Measurements from ENCODE around the gene SETD5. TPM values are rescaled to one million over a fixed set of nuclear protein-coding genes. Genes with fewer than 3 reads are reported as not detected.

Gene SETD5
- total RNA-seq, 2 donors from 2014 or later: 78.6 to 102 TPM

DNA sequence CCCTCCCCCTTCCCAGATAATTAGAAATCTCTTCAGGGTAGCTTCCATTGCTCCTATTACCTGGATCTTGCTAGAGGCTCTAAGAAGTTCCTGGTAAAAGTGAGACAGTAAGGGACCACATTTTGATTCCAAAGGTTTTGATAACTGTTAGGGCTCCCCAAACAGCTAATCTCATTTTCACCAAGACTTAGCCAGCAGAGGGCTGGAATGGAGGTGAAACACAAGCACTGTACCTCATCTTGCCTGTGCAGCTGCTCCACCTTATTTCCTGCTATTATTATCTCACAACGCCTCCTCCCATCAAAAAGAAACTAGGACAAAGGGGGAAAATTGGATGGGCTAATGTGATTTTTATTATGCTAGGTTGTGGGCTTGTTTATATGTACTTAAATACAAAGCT, 7.3 kb downstream of the SETD5 start:
- intact Hi-C loops (cut with DNase I, micrococcal nuclease): no loop called here
- no peak for DNase-seq
- ATAC-seq: no peak

DNA sequence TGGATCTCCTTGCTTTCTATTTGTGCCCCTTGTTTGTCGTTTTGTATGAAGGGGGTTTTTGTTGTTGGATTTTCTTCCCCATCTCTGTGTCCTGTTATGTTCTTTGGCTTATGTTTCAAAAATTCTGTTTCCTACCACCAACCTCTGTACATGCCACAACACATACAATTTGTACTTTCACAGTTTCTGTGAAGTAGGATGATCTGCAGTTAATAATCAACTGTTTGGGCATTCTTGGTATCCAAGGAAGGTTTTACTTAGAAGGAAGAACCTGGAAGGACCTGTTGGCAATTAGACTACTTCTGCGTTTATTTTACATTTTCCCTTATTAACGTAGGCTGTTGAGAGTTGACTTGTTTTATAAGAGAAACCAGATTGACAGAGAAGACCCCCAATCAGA, 8.3 kb downstream of the SETD5 start:
- intact Hi-C loops (cut with DNase I, micrococcal nuclease): no loop called here
- no peak for ATAC-seq
- no peak for DNase-seq

DNA sequence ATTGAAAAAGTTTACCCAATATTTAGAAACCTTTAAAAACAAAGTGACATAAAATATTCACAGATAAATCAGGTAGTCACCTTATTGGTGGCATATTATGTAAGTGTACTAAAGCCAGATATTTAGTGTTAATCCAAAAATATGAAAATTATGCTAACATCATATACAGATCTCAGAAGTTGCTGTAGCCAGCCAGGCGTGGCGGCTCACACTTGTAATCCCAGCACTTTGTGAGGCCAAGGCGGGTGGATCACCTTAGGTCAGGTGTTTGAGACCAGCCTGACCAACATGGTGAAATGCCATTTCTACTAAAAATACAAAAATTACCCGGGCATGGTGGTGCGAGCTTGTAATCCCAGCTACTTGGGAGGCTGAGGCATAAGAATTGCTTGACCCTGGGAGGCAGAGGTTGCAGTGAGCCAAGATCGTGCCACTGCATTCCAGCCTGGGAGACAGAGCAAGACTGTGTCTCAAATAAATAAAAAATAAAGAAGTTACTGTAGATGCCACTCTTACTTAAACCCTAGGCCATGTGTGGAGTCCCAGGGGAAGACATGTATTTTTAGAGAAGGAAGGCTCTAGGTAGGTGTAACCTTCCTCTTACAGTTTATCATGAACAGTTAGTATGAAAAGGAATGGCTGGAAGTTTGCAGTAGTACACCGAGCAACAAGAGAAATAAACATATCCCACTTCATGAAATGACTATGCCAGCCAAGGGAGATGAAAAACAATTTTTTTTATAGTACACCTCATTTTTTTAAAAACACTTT, 9.6 kb downstream of the SETD5 start:
- DNase-seq: no peak
- no peak for ATAC-seq
- intact Hi-C loops (cut with DNase I, micrococcal nuclease): no loop called here

DNA sequence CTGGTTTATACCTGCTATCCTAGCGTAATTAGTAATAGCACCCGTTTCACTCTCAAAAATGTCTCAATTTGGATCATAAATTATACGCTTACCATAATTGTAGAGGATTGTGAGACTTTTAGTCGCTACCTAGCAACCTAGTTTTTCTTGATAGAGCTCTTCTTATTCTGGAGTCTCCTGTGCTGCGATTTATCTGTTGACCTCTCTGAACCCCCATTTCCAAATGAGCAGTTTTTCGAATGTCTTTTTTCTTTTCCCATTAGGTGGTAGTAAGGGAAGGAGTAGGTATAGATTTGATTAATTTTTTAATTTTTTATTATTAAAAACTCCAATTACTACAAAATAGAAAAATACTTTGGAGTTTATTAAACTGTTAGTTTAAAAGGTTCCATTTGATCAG, 10.6 kb downstream of the SETD5 start:
- no peak for ATAC-seq
- intact Hi-C loops (cut with DNase I, micrococcal nuclease): no loop called here

DNA sequence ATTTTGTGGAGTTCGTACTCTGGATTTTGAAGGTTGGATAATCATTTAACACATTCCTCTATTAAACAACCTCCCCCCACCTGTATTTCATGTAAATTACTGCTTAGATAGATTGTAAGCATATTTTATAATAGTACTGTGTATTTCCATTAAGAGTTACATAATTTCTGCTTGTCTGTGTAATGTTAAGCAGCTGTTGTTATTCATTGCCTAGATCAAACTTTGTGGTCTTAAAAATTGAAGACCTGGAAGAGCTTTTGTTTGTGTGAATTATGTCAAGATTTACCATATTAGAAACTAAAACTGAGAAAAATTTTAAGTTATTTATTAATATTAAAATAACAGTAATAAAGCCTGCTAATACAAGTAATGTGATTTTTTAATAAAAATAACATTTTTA, 11.1 kb downstream of the SETD5 start:
- intact Hi-C loops (cut with DNase I, micrococcal nuclease): no loop called here
- DNase-seq: no peak
- ATAC-seq: no peak

More for the DNA sequence above, 10.6 kb downstream of the SETD5 start:
- no peak for DNase-seq

DNA sequence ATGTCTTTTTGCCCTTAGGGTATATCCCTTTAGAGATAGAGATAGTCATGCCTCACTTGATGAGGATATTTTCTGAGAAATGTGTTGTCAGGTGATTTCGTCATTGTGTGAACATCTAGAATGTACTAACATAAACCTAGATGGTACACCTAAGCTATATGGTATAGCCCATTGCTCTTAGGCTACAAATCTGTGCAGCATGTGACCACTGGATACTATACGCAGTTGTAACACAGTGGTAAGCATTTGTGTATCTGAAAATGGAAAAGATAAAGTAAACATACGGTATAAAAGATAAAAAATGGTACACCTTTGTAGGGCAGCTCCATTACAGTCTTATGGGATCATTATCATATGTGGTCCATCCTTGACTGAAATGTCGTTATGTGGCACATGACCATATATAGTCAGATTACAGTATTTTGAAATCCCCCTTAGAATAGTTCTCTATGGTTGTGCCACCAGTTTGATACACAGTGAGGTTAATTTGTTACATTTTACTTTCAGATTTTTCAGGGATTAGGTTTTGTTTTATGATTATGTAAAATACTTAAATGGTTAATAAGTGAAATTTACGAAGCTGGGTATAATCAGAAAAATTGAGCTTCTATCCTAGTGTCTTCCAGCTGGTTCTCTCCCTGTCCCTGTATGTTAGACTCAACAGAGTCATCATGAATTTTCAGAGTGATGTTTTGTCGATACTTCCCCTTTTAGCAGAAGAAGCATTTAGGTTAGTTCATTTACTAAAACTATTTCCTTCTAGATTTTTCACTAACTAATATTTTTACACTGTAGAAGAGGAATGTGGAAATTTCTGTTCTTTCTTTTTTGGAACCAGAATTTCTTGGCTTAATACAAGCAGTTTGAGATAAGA, 12.8 kb downstream of the SETD5 start:
- intact Hi-C loops (cut with DNase I, micrococcal nuclease): no loop called here
- ATAC-seq: no peak
- DNase-seq: no peak

DNA sequence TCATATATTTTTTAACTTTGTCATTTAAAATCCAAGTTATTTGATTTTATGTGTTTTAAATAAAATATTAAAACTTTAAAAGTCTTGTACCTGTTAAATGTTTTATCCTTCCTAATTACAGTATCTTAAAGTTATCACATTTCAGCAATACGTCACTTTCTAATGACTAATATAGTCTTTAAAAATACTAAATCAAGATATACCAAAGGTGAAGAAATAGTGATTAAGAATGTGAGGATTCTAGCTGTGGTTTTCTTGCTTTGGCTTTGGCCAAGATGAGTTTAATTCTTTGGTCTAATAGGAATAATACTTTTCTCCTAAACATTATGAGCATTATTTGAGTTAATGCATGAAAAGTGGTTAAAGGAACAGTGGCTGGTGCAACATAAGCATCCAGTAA, 13.9 kb downstream of the SETD5 start:
- ATAC-seq (no peak), DNase-seq (no peak)
- intact Hi-C loops (cut with DNase I, micrococcal nuclease): no loop called here

DNA sequence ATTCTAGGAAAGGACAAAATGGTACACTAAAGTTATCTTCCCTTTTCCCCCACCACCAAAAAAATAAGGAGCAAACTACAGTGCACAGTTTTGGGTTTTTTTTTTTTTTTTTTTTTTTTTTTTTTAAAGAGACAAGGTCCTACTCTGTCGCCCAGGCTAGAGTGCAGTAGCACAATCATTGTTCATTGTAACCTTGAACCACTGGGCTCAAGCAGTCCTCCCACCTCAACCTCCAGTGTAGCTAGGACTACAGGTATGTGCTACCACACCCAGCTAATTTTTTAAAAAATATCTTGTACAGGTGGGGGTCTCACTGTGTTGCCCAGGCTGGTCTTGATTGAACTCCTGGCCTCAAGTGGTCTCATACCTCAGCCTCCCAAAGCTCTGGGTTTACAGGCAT, 14.9 kb downstream of the SETD5 start:
- intact Hi-C loops (cut with DNase I, micrococcal nuclease): no loop called here
- no peak for ATAC-seq
- no peak for DNase-seq

DNA sequence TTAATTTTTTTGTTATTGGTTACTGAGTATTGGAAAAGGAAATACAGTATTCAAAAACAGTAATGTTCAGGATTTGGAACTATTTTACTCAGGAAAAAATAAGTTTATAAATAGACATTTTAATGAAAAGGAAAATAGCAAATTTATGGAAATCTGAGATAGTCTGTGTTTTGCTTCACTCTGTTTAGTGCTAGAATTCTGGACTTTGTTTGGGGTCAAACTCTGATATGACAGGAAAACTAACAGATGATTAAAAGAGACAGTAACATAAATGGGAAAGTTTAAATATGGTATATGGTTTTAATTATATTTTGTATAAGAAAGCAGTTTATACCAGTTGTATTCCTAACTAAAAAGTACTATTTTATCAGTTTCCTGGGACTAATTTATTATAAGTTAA, 17.4 kb downstream of the SETD5 start:
- no peak for DNase-seq
- intact Hi-C loops (cut with DNase I, micrococcal nuclease): no loop called here
- ATAC-seq: no peak

DNA sequence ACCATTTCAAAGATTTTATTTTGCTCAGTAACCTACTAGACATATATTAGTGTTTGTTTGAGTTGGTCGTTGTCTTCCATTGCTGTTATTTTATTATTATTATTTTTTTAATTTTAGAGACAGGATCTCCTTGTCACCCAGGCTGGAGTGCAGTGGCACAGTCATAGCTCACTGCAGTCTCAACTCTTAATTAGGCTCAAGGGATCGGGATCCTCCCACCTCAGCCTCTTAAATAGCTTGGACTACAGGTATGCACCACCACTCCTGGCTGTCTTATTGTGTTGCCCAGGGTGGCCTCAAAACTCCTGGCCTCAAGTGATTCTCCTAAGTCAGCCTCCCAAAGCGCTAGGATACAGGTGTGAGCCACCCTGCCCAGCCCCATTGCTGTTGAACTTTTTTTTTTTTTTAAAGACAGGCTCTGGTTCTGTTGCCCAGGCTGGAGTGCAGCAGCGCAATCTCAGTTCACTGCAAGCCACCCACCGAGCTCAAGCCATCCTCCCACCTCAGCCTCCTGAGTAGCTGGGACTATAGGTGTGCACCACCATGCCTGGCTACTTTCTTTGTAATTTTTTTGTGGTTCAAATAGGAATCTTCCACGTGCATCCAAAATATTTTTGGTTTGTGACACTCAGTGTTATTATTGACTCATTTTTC, 18.2 kb downstream of the SETD5 start:
- ATAC-seq: peak; percentile 14
- intact Hi-C loops (cut with DNase I, micrococcal nuclease): no loop called here
- DNase-seq: no peak

DNA sequence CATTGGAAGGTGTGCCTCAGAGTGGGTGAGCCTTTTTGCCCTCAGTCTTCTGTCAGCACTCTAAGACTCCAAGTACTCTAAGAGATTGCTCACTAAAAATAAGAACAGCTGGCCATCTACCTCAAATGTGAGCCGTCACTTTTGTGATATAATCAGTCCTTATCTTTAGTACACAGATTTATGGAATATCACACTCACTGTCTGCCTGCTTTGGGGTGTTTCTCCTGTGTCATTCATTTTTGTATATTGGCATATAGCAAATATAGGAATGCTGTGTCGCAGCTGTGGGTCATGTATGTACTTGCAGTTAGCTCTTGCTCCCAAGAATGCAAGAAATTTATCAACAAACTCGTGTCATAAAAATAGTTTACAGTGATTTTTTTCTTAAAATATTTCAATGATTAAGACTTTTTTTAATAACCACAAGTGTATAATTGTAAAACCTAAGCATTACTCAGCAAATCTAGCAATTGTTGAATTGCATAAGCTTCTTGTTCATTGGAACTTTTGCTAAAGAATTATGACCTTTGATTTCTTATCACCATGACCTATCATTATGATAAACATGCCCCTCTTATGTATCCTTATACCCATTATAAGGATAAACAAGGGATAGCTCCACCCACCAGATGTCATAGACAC, 18.8 kb downstream of the SETD5 start:
- ATAC-seq: peak; percentile 62
- intact Hi-C loops (cut with DNase I, micrococcal nuclease): no loop called here

DNA sequence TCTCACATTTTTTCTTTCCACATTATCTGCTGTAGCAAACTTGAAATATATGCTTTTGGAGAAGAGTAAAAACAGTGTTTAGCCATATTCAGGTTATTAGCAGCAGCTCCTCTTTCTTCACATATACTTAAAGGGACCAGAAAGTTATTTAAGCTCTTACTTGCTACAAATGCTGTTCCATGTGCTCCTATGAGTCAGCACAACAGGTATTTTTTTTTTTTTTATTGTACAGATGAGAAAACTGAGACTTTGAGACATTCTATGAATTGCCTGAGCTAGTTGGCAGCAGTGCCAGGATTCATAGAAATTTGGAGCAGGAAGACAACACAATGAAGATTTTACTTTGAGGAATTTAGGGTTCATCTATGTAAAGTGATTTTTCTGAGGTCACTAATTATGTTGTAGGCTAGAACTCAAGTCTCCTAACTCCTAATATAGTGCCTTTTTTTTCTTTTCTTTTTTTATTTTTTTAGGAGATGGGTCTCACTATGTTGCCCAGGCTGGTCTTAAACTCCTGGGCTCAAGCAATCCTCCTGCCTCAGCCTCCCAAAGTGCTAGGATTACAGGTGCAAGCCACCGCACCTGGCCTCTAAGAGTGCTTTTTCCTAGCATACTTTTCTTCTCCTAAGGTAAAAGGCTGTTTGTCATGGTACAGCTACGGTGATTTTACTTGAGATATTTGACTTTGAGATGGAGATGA, 23.6 kb downstream of the SETD5 start:
- DNase-seq: no peak
- no peak for ATAC-seq
- intact Hi-C loops (cut with DNase I, micrococcal nuclease): loop anchor here in 1 of 2 donors (5.0 kb wide), 1 partner anchor 59 kb away; the partner anchor contains the start of gene THUMPD3

More for the DNA sequence above, 18.8 kb downstream of the SETD5 start:
- DNase-seq: no peak

DNA sequence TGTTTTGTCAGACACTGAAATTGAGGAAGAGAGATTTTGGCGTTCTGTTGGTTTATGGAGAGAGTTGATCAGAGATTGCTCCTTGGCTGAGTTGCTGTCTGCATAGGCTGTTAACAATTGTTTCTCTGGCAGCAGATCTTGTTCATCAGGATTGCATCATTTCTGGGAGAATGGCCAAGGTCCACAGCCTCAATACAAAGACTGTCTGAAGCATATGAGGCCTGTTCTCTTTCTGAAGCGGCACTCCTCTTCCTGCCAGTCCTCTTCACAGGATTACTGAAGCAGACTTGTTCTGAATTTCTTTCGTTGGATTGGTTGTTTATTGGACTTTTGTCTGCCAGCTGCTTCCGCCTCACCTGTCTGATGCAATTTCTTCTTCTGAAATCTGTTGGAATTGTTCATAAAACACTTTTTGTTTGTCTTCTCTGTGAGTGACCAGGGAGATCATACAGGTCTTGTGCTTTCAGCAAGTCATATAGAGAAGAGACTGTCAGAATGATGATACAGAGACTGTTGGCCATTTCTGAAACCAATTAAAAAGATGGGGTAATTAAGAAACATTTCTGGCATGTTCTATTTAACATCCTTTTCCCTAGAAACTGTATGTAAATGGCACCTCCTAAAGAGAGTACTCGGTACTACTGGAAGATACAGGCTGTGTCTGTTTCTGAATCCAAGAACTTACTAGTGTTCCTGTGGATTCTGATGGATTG, 25.5 kb downstream of the SETD5 start:
- peak; percentile 74 to 90 for DNase-seq
- intact Hi-C loops (cut with DNase I, micrococcal nuclease): loop anchor here in 1 of 2 donors (5.0 kb wide), 1 partner anchor 61 kb away; the partner anchor contains the start of gene THUMPD3
- ATAC-seq: peak; percentile 95

DNA sequence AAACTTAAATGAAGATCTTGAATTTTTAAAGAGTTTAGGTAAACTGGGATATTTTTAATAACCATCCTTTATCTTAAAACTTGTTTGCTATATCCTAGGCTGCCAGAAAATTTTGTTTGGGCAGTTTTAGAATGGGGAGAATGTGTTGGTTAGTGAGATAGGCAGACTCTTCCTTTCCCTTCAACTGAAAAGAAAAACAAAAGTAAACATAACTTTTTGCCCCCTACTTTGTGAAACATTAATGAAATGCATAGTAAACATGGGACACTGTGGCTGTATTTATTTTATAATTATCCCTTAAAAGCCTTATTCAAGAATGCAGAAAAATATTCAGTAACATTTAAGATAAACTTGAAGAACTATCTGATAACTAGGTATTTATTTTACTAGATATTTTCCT, 31.0 kb downstream of the SETD5 start:
- ATAC-seq (no peak), DNase-seq (no peak)
- intact Hi-C loops (cut with DNase I, micrococcal nuclease): no loop called here

DNA sequence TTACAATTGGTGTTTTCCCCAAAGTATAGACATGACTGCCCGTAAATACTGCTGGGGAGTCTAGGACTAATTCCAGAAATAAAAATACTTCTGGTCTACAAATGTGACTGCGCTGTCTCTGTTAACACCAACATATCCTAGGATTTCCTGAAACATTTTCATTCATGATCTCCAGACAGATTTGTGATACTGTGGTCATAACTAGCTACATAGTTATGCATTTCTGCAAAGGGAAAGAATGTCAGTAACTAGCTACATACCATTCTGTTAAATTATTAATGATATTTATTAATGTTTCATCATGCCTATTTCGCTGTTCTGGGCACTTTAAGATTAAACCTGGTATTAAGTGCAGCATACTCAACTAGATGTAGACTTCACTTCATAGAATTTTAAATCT, 33.3 kb downstream of the SETD5 start:
- DNase-seq (no peak), ATAC-seq (no peak)
- intact Hi-C loops (cut with DNase I, micrococcal nuclease): no loop called here

DNA sequence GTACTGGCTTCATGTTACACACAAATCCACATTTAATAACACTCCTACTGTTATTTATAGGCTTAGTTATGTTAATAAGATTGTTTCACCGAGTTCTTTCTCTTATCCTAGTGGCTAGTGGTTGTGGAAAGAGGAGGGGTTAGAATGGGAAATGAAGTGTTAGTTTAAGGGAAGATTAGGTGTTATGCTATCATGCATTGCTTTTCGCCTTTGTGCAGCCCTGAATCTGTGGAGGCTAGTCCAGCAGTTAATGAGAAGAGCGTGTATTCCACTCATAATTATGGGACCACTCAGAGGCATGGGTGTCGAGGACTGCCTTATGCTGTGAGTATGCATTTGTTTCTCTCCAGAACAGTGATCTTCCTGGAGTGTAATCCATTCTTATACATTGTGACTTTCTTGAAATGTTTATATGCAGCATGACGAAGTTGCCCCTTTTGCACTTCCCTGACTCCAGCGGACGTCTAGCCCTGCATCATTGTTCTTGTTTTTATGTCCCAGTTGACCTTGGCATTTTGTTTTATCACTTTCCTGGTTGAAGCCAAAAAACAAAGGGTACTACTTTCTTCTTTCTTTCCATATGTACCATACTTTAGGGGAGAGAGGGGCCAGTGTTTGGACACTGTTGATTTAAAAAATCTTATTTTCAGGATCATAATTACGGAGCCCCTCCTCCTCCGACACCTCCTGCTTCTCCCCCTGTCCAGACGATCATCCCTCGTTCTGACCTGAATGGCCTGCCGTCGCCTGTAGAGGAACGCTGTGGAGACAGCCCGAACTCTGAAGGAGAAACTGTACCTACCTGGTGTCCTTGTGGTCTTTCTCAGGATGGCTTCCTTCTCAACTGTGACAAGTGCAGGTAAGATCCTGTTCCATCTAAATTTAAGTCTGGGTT, 36.5 kb downstream of the SETD5 start:
- intact Hi-C loops (cut with DNase I, micrococcal nuclease): no loop called here
- DNase-seq (no peak), ATAC-seq (no peak)

DNA sequence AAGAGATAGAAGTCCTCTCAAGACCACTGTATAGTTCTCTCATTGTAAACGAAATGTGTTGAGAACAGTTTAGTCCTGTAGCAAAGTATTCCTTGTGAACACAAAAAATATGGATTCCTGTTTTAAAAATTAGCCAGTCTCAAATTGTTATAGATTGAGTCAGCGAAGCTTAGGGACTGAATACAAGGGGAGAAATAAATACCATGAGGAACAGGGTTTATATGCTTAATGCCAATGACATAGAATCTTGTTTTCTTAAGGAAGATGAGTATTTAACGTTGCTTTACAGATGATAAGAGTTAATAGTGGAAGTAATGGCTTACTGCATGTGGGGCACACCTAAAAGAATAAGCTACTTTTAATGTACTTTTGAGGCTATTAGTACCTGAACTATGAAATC, 37.9 kb downstream of the SETD5 start:
- ATAC-seq (no peak), DNase-seq (no peak)
- intact Hi-C loops (cut with DNase I, micrococcal nuclease): no loop called here
